Activated T-helper 17 cell treated with anti-CD3 and anti-CD28 coated beads, Interleukin-2, amount 50 U/mL, for 72 hours (primary cell): Measurements from ENCODE around the gene ZBTB6. TPM values are rescaled to one million over a fixed set of nuclear protein-coding genes. Genes with fewer than 3 reads are reported as not detected.

Experiments used
- ATAC-seq: fragments of 150-1000 bp; cut with Tn5 transposase; replicated peaks from 2 replicates; pipeline ENCODE4 v1.10.0; 2021; ENCODE audit warnings: mild to moderate bottlenecking, moderate library complexity
- H3K27ac Mint-ChIP-seq: one replicate; pipeline ENCODE4 v1.8.0; 2022; ENCODE audit warnings: mixed read lengths
- H3K27me3 Mint-ChIP-seq: one replicate; pipeline ENCODE4 v1.8.0; 2022; ENCODE audit warnings: mixed read lengths
- H3K36me3 Mint-ChIP-seq: one replicate; pipeline ENCODE4 v1.8.0; 2022; ENCODE audit warnings: low read depth, mild to moderate bottlenecking, mixed read lengths
- H3K4me1 Mint-ChIP-seq: one replicate; pipeline ENCODE4 v1.8.0; 2022; ENCODE audit warnings: mixed read lengths
- H3K4me3 Mint-ChIP-seq: one replicate; pipeline ENCODE4 v1.8.0; 2022; ENCODE audit warnings: mild to moderate bottlenecking, mixed read lengths
- H3K9me3 Mint-ChIP-seq: one replicate; pipeline ENCODE4 v1.8.0; 2022; ENCODE audit warnings: mixed read lengths
- total RNA-seq, 2 donors: library from RNA; stranded (reverse); gene quantifications; one replicate each; pipeline ENCODE4 v1.2.3, GENCODE V29; 2022

ZBTB6 gene, protein sequence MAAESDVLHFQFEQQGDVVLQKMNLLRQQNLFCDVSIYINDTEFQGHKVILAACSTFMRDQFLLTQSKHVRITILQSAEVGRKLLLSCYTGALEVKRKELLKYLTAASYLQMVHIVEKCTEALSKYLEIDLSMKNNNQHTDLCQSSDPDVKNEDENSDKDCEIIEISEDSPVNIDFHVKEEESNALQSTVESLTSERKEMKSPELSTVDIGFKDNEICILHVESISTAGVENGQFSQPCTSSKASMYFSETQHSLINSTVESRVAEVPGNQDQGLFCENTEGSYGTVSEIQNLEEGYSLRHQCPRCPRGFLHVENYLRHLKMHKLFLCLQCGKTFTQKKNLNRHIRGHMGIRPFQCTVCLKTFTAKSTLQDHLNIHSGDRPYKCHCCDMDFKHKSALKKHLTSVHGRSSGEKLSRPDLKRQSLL
- 10 to 100 TPM; 10.2 to 14.8 TPM for total RNA-seq

DNA sequence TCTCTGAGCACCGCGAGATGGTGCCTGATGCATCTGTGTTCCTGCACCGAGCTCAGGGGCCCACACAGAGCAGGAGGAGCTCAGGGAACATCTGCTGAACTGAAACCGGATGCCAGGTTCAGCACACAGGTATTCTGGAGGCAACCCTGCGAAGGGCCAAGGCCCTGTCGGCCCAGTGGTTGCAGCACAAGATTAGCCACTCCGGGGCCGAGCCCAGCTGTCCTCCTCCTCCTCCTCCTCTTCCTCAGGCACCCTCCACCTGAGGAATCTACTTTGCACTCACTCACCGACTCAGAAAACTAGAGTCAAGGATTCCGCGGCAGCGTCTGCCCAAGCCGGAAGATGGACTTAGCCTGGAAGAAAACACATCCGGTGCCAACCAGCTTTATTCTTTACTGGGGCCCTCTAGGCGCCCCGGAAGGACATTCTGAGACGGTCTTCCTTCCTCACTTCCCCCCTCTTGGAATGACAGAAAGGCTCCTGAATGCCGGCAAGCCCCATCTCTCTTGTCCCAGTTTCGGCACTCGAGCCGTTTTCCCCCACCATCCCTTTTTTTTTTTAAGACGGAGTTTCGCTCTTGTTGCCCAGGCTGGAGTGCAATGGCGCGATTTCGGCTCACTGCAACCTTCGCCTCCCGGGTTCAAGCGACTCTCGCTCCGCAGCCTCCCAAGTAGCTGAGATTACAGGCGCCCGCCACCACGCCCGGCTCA lies at the start of gene ZBTB6:
Gene ZBTB6, minus strand, starts transcription at position 360 of the 710 bp plus-strand sequence. CDS start 1,251 bp downstream, outside the sequence.
- Mint-ChIP-seq H3K27me3 (no peaks in the 10 kb centered on the region), H3K36me3 (peaks cover 49% of the 10 kb centered on the region), H3K9me3 (no peaks in the 10 kb centered on the region), H3K4me1 (peaks cover 20% of the 10 kb centered on the region), H3K27ac (peak within 1 kb of the TSS; percentile 100), H3K4me3 (peak within 1 kb of the TSS; percentile 100)
- ATAC-seq, result peak; percentile 96

DNA sequence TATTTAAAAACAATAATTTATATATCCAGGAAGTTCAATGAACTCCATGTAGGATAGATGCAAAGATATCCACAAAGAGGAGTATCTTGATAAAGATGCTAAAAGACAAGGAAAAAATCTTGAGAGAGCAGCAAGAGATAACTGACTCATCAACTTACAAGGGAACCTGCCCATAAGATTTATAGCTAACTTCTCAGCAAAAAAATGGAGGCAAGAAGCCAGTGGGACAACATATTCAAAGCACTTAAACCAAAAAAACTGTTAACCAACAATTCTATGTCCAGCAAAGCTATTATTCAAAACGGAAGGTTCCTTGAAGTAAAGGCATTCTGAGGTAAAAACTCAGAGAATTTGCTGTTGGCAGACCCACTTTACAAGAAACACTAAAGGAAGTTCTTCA lies 48.0 kb upstream of the ZBTB6 start:
- no peaks in the 10 kb centered on the region for H3K27me3 Mint-ChIP-seq
- H3K4me3 Mint-ChIP-seq, result no peak overlapping the region
- no peaks in the 10 kb centered on the region for H3K4me1 Mint-ChIP-seq
- H3K36me3 Mint-ChIP-seq, result peaks cover 83% of the 10 kb centered on the region
- no peak overlapping the region for H3K27ac Mint-ChIP-seq
- H3K9me3 Mint-ChIP-seq, result no peaks in the 10 kb centered on the region
- ATAC-seq, result no peak

DNA sequence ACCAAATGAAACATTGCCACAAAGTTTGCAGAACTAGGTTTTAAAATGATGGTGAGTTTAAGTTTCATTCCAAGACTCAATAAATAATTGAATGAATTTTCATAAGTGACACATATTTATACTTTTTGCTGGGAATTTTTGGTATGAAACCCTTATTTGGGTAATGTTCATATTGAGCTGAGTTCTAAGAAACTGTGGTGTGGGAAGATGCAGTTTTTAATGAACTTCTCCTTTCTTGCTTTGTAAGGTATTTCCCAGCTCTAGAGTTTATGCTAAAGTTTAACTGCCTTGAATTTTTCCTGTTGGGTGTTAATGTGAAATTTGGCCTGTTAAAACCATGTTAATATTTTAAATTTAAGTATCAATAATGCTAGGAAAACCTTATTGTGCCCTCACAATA lies 42.8 kb upstream of the ZBTB6 start:
- peaks cover 47% of the 10 kb centered on the region for H3K36me3 Mint-ChIP-seq
- ATAC-seq, result no peak
- H3K27ac Mint-ChIP-seq, result no peak overlapping the region
- peaks cover 6% of the 10 kb centered on the region for H3K4me1 Mint-ChIP-seq
- no peaks in the 10 kb centered on the region for H3K9me3 Mint-ChIP-seq
- no peaks in the 10 kb centered on the region for H3K27me3 Mint-ChIP-seq
- no peak overlapping the region for H3K4me3 Mint-ChIP-seq

DNA sequence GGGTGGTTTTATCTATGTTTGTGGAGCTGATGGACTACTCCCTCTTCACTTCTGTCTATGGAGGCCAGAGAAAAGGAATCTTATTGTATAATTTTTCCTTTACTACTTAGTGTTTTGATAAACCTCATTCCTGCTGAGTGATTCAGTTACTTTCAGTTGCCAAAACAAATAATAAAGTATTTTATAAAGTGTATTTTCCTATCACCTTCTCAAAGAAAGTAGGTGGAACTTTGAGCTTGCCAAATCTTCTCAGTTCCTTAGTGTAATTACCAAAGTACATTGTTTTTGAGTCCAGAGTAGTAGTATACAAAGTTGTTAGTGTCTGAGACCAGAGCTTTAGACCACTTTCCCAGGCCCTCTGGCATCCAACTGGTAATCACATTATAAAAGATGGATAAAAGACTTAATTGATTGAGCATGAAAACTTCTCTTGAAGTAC lies 41.1 kb upstream of the ZBTB6 start:
- Mint-ChIP-seq H3K4me3 (no peak overlapping the region), H3K36me3 (peaks cover 30% of the 10 kb centered on the region), H3K4me1 (peaks cover 6% of the 10 kb centered on the region), H3K27me3 (no peaks in the 10 kb centered on the region), H3K9me3 (no peaks in the 10 kb centered on the region), H3K27ac (no peak overlapping the region)
- no peak for ATAC-seq

DNA sequence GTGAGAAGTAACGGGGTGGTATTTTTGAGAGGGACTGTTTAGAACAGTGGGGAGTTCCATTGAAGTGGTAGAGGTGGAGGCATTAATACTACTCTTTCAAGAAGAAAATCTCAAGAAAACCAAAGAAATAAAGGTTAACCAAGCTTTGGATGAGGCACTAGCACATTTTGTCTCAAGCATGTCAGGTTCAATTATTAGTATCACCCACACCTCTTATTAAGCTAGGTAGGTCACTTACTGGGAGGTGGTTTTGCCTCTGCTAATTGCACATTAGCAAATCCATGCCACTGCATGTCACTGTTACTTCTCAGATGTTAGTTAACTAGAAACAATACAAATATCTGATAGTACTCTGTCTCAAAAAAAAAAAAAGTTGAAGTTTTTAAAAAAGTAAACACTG lies 37.9 kb upstream of the ZBTB6 start:
- no peak overlapping the region for H3K27ac Mint-ChIP-seq
- peaks cover 5% of the 10 kb centered on the region for H3K36me3 Mint-ChIP-seq
- peaks cover 26% of the 10 kb centered on the region for H3K4me1 Mint-ChIP-seq
- no peaks in the 10 kb centered on the region for H3K9me3 Mint-ChIP-seq
- no peaks in the 10 kb centered on the region for H3K27me3 Mint-ChIP-seq
- ATAC-seq, result no peak
- H3K4me3 Mint-ChIP-seq, result no peak overlapping the region

DNA sequence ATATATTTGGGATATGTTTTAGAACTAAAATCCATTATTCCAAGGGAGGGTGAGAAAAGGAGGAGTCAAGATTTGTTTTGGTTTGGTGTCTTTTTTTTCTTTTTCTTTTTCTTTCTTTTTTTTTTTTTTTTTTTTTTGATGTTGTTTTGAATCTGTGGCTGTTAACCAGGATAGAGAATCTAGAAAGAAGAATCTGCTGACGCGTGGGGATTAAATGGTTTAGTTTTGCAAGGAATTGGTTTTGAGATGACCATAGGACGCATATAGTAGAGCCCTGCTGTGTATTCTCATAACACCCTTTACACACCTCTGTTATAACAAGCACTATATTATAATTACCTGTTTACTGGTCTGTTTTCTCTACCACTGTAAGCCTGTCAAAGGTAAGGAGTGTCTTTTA lies 37.1 kb upstream of the ZBTB6 start:
- Mint-ChIP-seq H3K4me1 (peaks cover 33% of the 10 kb centered on the region), H3K9me3 (no peaks in the 10 kb centered on the region), H3K36me3 (peaks cover 5% of the 10 kb centered on the region)

DNA sequence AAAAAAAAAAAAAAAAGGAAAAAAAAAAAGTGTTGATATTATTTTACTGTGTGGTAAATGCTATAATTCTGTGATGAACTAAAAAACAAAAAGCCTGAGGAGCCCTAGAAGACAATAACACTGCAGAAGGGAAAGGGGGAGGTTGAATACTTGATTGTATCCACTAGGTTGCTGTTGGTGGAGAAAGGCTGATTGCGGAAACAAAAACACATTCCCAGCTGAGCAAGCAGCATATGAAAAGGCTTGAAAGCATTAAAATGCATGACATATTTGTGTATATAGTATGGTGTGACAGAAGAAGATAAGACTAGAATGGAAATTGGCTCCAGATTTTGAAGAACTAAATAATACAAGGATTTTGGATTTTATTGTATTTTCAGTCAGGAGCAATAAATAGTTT lies 36.6 kb upstream of the ZBTB6 start:
- no peak overlapping the region for H3K4me3 Mint-ChIP-seq
- ATAC-seq, result no peak
- no peaks in the 10 kb centered on the region for H3K9me3 Mint-ChIP-seq
- no peak overlapping the region for H3K27ac Mint-ChIP-seq
- H3K36me3 Mint-ChIP-seq, result peaks cover 5% of the 10 kb centered on the region
- H3K4me1 Mint-ChIP-seq, result peaks cover 35% of the 10 kb centered on the region
- H3K27me3 Mint-ChIP-seq, result no peaks in the 10 kb centered on the region

More for the DNA sequence above, 37.1 kb upstream of the ZBTB6 start:
- H3K27ac Mint-ChIP-seq, result no peak overlapping the region
- no peak for ATAC-seq
- no peaks in the 10 kb centered on the region for H3K27me3 Mint-ChIP-seq
- H3K4me3 Mint-ChIP-seq, result no peak overlapping the region

DNA sequence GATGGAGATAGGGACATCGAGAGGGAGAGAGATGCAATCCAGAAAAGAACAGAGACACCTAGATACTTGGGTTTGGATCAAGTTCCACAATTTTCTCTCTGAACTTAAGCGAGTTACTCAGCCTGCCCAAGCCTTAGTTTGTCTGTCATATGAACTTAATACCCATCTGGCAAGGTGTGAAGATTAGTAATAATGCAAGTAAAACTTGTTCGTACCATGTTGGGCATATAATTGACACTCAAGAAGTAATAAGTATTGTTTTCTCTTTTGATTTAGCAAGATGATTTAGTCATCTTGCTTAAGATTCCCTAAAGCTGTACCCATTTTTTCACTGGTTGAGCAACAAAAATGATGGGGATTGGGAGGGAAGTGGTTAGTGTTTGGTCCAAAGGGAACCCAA lies 35.2 kb upstream of the ZBTB6 start:
- H3K9me3 Mint-ChIP-seq, result no peaks in the 10 kb centered on the region
- H3K27ac Mint-ChIP-seq, result peak overlapping the region; percentile 12
- H3K36me3 Mint-ChIP-seq, result peaks cover 5% of the 10 kb centered on the region
- peaks cover 29% of the 10 kb centered on the region for H3K4me1 Mint-ChIP-seq
- H3K4me3 Mint-ChIP-seq, result peak overlapping the region; percentile 44
- peak; percentile 95 for ATAC-seq
- H3K27me3 Mint-ChIP-seq, result no peaks in the 10 kb centered on the region

DNA sequence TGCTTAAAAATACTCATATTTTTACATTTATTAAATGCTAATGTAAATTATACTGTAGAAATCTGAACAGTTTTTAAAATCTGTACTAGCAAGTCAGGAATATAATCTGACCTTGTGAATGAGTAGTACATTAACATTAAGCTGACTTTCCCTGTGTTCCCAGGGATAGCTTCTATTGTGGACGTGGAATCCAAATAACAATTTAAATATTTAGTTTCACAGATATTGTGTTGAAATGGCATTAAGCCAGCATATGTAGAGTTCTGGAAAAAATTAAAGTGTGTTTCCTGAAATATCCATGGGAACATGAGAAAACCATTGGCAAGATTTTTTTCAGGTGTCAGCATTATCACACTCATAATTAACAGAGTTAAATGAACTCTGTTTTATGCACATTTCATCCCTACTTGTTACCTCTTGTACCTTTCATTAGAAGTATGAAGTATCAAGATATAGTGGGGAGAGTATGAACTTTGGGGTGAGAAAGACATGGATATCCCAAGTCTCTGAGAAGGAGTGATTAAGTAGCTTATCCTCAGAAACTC lies 33.4 kb upstream of the ZBTB6 start:
- H3K9me3 Mint-ChIP-seq, result no peaks in the 10 kb centered on the region
- peaks cover 10% of the 10 kb centered on the region for H3K36me3 Mint-ChIP-seq
- ATAC-seq, result no peak
- H3K27me3 Mint-ChIP-seq, result no peaks in the 10 kb centered on the region
- peaks cover 35% of the 10 kb centered on the region for H3K4me1 Mint-ChIP-seq
- H3K4me3 Mint-ChIP-seq, result peak overlapping the region; percentile 44
- no peak overlapping the region for H3K27ac Mint-ChIP-seq

DNA sequence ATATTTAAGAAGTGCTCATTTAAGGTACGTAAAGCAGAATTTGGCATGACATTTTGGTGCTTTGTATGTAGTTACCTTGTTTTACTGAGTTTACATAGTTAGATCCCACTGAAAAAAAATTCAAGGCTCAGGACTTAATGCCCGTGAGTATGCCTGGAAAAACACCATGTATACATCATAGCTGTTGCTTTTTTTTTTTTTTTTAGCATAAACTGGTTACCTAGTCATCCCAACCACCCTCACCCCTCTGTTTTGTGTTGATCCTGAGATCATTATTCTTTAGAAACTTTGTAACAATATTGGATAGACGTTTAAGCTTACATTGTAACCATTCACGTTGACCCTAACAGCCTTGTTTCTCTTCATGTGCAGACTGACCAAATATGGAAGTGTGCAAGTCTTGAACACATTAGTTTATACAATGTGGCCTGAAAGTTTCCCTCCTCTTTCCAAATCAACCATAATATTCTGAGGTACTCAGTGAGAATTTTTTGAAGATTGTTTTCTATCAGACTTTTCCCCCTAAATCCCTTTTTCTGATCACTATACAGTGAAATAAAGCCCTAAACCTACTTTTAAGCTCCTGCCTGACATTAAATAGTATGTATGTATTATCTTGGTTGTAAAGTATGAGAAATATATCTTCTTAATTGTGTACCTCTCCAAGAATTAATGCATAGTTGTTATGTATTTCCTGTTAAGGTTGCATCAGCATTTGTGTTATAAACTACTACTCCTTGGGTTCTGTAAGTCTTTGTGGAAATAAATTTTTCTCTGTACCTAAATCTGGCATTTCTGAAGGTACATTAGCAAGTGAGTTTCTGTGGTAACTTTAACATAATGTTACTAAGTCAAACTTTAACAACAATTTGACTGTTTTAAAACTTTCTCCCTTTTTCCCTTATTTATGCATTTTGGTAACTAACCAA lies 32.1 kb upstream of the ZBTB6 start:
- ATAC-seq, result no peak
- H3K27me3 Mint-ChIP-seq, result no peaks in the 10 kb centered on the region
- no peak overlapping the region for H3K4me3 Mint-ChIP-seq
- H3K9me3 Mint-ChIP-seq, result no peaks in the 10 kb centered on the region
- peaks cover 36% of the 10 kb centered on the region for H3K4me1 Mint-ChIP-seq
- H3K36me3 Mint-ChIP-seq, result peaks cover 13% of the 10 kb centered on the region
- H3K27ac Mint-ChIP-seq, result no peak overlapping the region

DNA sequence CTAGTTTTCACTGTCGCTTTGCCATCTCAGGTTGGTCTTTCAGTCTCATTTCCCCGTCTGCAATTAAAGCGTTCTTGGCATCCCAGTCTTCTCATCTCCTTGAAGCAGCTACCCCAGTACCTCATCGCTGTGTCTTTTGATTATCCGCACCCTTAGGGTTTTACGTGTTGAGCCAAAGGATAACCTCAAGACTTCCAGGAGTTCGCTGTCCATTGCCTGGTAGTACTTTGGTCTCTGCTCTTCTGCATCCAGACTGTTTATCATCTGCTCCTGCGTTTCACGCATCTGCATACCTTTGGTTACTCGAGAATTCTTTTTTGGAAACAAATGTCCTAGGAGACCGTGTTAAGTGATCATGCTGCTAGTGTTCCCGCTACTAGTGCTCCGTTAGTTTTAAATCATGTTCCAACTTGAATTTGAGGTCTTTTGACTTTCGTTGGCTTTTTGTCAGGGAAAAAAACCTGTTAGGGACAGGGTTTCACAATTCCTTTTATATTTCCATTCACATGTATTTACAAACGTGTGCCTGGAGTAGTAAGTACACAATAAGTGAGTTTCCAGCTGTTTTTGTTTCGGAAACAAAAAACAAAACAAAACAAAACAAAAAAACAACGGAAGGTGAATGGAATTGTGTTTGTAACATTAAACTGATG lies 28.6 kb upstream of the ZBTB6 start:
- peaks cover 32% of the 10 kb centered on the region for H3K36me3 Mint-ChIP-seq
- no peaks in the 10 kb centered on the region for H3K27me3 Mint-ChIP-seq
- H3K27ac Mint-ChIP-seq, result peak overlapping the region; percentile 96
- H3K4me3 Mint-ChIP-seq, result peak overlapping the region; percentile 97
- no peaks in the 10 kb centered on the region for H3K9me3 Mint-ChIP-seq
- peaks cover 16% of the 10 kb centered on the region for H3K4me1 Mint-ChIP-seq
- ATAC-seq, result no peak

DNA sequence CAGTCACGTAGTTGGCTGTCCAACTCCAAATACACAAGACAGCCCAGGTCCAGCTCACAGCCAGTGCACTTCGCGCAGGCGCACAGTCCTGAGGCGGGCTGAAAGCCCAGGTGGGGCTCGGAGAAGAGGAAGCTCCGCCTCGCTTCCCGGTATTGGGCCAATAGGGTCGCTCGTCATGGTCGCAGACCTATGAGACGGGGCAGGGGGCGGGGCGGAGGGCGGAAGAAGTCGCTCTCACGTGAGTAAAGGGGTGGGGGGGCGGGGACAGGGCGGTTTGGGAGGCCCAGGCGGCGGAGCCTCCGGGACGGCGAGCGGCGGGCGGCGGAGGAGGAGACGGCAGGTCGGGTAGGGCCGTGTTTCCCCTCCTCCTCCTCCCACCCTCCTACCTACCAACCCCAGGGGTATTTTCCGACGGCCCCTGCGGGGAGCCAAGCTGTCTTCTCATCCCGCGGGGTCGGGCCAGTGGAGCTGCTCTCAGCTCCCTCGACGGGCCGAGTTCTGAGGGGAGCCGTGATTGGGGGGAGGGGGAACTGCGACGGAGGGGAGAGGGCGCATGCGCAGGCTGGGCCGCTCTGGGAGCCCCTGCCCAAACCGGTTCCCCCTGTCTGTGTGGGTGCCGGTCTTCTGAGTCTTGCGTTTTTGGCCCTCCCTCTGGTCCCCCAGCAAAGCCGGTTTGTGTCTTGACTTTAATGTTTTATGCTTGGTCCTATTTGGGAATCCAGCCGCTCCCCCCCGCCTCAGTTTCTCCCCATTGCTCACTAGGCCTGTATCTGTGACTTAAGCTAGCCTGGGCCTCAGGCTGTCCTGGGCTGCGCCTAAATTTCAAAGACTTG lies 27.8 kb upstream of the ZBTB6 start, which contains the start of gene RABGAP1:
Gene RABGAP1, plus strand, starts transcription at position 272 of the 833 bp plus-strand sequence. CDS start 16,040 bp downstream, outside the sequence.
- Mint-ChIP-seq H3K27ac (peak within 1 kb of the TSS; percentile 96), H3K9me3 (no peaks in the 10 kb centered on the region), H3K4me3 (peak within 1 kb of the TSS; percentile 97), H3K36me3 (peaks cover 39% of the 10 kb centered on the region), H3K4me1 (peaks cover 16% of the 10 kb centered on the region), H3K27me3 (no peaks in the 10 kb centered on the region)
- ATAC-seq, result peak; percentile 99

DNA sequence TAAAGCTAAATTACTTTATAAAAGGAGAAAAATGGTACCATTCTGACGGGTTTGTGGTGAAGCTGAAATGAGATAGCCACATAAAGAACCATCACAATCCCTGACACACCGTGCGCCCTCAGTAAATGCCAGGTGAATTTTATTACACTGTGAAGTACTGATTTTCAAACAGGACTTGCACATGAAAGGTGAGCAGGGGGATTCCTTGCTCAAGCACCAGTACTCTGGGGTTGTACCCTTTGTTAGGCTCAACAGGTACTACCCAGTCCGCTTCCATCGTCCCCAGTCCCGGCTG lies 27.3 kb upstream of the ZBTB6 start:
- Mint-ChIP-seq H3K27ac (peak overlapping the region; percentile 96), H3K4me3 (peak overlapping the region; percentile 97), H3K36me3 (peaks cover 42% of the 10 kb centered on the region), H3K4me1 (peaks cover 11% of the 10 kb centered on the region), H3K9me3 (no peaks in the 10 kb centered on the region), H3K27me3 (no peaks in the 10 kb centered on the region)
- no peak for ATAC-seq
